Vagina (tissue), 2 donors: ENCODE results near the gene SBF2.

Experiments used
- POLR2A ChIP-seq, 2 donors: fragments of 450-650 bp; IDR thresholded peaks; one replicate each; pipeline ENCODE4 v1.6.1; 2017; ENCODE audit warnings: antibody characterized with exemption in 2 of 2, mild to moderate bottlenecking in 2 of 2, moderate library complexity in 2 of 2
- POLR2AphosphoS5 ChIP-seq, 2 donors: sonication (generic); formaldehyde crosslinking; IDR thresholded peaks; one replicate each; pipeline ENCODE4 v1.9.0; 2017; ENCODE audit warnings: antibody characterized with exemption in 2 of 2, mild to moderate bottlenecking in 2 of 2, low read depth in 1 of 2; ENCODE audit not compliant: insufficient read depth in 1 of 2
- TF ChIP-seq, protein P1 (sequence below), 3 experiments: fragments of 450-650 bp in 2 of 3; fragments of 200-600 bp in 1 of 3; sonication (generic) in 1 of 3; IDR thresholded peaks; one replicate each; pipeline ENCODE4 v1.5.1; 2017 to 2019; ENCODE audit warnings: antibody characterized with exemption in 3 of 3, mild to moderate bottlenecking in 2 of 3, moderate library complexity in 2 of 3

GRCh38 chr11:10064828-10065227, 229.2 kb downstream of the SBF2 start:
- TF ChIP-seq, protein P1, sequence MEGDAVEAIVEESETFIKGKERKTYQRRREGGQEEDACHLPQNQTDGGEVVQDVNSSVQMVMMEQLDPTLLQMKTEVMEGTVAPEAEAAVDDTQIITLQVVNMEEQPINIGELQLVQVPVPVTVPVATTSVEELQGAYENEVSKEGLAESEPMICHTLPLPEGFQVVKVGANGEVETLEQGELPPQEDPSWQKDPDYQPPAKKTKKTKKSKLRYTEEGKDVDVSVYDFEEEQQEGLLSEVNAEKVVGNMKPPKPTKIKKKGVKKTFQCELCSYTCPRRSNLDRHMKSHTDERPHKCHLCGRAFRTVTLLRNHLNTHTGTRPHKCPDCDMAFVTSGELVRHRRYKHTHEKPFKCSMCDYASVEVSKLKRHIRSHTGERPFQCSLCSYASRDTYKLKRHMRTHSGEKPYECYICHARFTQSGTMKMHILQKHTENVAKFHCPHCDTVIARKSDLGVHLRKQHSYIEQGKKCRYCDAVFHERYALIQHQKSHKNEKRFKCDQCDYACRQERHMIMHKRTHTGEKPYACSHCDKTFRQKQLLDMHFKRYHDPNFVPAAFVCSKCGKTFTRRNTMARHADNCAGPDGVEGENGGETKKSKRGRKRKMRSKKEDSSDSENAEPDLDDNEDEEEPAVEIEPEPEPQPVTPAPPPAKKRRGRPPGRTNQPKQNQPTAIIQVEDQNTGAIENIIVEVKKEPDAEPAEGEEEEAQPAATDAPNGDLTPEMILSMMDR (IDR thresholded peaks at IDR 0.05) = no peak
- no peak for TF ChIP-seq POLR2AphosphoS5 (IDR thresholded peaks at IDR 0.05; ENCODE audit: insufficient read depth in 1 of 2, low read depth in 1 of 2)
- no peak for TF ChIP-seq POLR2A (IDR thresholded peaks at IDR 0.05)
